Breast epithelium (tissue), 4 donors: ENCODE measurements around the gene SHH. TPM values are rescaled to one million over a fixed set of nuclear protein-coding genes. Genes with fewer than 3 reads are reported as not detected.

ENCODE experiments used
- DNase-seq, 2 donors: peaks; one replicate each; pipeline ENCODE4 v3.0.0-alpha.2; 2019; ENCODE audit warnings: low spot score in 2 of 2
- H3K27ac ChIP-seq, 2 donors: fragments of 200-600 bp; sonication (generic) in 1 of 2; one replicate each; pipeline ENCODE4 v1.5.1; 2016 to 2019; ENCODE audit warnings: mild to moderate bottlenecking in 1 of 2
- H3K27me3 ChIP-seq, 2 donors: fragments of 200-600 bp; sonication (generic) in 1 of 2; one replicate each; pipeline versions ENCODE4 v1.5.1 to v1.6.0; 2017 to 2019; ENCODE audit warnings: control low read depth in 1 of 2, mild to moderate bottlenecking in 1 of 2
- H3K36me3 ChIP-seq: fragments of 200-600 bp; one replicate; pipeline ENCODE4 v1.5.1; 2019
- H3K4me1 ChIP-seq, 2 donors: fragments of 200-600 bp; sonication (generic); one replicate each; pipeline ENCODE4 v1.5.1; 2016 to 2019; ENCODE audit warnings: control low read depth in 1 of 2
- H3K4me3 ChIP-seq, 3 donors: fragments of 200-600 bp; sonication (generic); 1 replicate in 2 of 3; 2 replicates in 1 of 3; pipeline ENCODE4 v1.5.1; 2016 to 2019; ENCODE audit warnings: mild to moderate bottlenecking in 3 of 3, moderate library complexity in 2 of 3
- H3K9me3 ChIP-seq, 2 donors: fragments of 200-600 bp; sonication (generic) in 1 of 2; one replicate each; pipeline ENCODE4 v1.5.1; 2016 to 2019; ENCODE audit warnings: control low read depth in 1 of 2
- POLR2A ChIP-seq: fragments of 450-650 bp; IDR thresholded peaks from one replicate; pipeline ENCODE4 v1.6.1; 2016; ENCODE audit warnings: antibody characterized with exemption, mild to moderate bottlenecking, moderate library complexity
- POLR2AphosphoS5 ChIP-seq, 3 donors: sonication (generic); formaldehyde crosslinking; IDR thresholded peaks; one replicate each; pipeline ENCODE4 v1.6.1; 2017; ENCODE audit warnings: antibody characterized with exemption in 3 of 3
- intact Hi-C: fragments of 100-400 bp; cut with DNase I; formaldehyde crosslinking; loops from one replicate; pipeline ENCODE4 v1.15.1; 2023; ENCODE audit warnings: low total_unique reads
- total RNA-seq, 3 donors: library from RNA; depleted of rRNA; stranded (reverse); fragments of >200 nt; gene quantifications; one replicate each; pipeline ENCODE4 v1.1.0, GENCODE V29; 2016
- TF ChIP-seq, protein P1 (sequence below), 3 donors: fragments of 450-650 bp; IDR thresholded peaks; one replicate each; pipeline ENCODE4 v1.5.1; 2016 to 2017; ENCODE audit warnings: antibody characterized with exemption in 3 of 3, mild to moderate bottlenecking in 3 of 3, moderate library complexity in 3 of 3

The SHH gene
- total RNA-seq, 3 donors from 2014 or later: not detected

DNA sequence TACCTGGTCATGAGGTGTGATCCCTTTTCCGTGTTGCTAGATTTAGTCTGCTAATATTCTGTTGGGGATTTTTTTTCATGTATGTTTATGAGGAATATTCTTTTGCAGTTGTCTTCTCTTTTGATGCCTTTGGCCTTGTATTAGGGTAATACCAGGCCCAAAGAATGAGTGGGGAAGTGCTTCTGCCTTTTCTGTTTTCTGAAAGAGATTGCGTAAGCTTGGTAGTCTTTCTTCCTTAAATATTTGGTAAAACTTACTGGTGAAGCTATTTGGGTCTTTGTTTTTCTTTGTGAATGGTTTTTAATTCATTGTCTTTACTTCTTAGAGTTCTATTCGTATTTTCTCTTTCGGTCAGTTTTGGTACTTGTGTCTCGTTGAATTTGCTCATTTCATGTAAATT, 51.1 kb downstream of the SHH start:
- peaks cover 5% of the 10 kb centered on the region for H3K36me3 ChIP-seq
- intact Hi-C loops: no loop called here
- no peak for TF ChIP-seq POLR2AphosphoS5 (IDR thresholded peaks at IDR 0.05)
- TF ChIP-seq, protein P1, sequence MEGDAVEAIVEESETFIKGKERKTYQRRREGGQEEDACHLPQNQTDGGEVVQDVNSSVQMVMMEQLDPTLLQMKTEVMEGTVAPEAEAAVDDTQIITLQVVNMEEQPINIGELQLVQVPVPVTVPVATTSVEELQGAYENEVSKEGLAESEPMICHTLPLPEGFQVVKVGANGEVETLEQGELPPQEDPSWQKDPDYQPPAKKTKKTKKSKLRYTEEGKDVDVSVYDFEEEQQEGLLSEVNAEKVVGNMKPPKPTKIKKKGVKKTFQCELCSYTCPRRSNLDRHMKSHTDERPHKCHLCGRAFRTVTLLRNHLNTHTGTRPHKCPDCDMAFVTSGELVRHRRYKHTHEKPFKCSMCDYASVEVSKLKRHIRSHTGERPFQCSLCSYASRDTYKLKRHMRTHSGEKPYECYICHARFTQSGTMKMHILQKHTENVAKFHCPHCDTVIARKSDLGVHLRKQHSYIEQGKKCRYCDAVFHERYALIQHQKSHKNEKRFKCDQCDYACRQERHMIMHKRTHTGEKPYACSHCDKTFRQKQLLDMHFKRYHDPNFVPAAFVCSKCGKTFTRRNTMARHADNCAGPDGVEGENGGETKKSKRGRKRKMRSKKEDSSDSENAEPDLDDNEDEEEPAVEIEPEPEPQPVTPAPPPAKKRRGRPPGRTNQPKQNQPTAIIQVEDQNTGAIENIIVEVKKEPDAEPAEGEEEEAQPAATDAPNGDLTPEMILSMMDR (IDR thresholded peaks at IDR 0.05): no peak
- no peaks in the 10 kb centered on the region for H3K4me1 ChIP-seq
- no peak overlapping the region for H3K27ac ChIP-seq
- DNase-seq: no peak
- no peaks in the 10 kb centered on the region for H3K9me3 ChIP-seq
- H3K4me3 ChIP-seq: no peak overlapping the region
- H3K27me3 ChIP-seq: no peaks in the 10 kb centered on the region

DNA sequence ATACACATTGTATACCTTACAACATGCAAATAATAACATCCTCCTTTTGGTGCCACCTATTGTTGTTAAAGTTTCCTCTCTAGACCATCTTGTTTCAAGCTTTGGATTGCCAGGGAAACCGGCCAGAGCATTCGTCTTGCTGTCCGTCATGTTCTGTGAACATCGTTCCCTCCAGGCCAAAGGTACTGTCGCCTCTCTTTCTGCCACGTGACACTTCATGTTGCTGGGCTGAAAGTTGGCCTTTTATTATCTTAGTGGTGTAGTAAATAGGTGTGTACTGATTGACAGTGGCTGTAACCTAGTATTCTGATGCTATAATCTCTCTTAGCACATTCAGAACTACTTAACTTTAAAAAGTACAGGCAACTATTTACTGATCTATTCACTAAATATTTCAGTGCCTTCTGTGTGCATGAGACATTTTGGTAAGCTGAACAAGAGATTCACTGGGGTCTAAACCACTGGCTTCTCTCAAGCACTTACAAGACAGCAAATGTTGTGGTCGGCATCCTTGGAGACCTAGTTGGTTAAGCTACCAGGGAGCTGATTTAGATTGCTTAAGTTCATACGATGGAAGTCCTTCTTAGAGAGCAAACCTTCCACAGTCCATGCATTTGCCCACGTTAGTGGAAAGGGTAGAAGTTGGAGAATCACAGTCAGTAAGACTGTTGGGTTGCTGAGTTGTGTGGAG, 52.4 kb downstream of the SHH start:
- no peaks in the 10 kb centered on the region for H3K27me3 ChIP-seq
- TF ChIP-seq, protein P1 (IDR thresholded peaks at IDR 0.05): no peak
- TF ChIP-seq POLR2A: no peak
- no peak for TF ChIP-seq POLR2AphosphoS5 (IDR thresholded peaks at IDR 0.05)
- intact Hi-C loops: no loop called here
- H3K9me3 ChIP-seq: no peaks in the 10 kb centered on the region
- H3K27ac ChIP-seq: no peak overlapping the region
- no peaks in the 10 kb centered on the region for H3K4me1 ChIP-seq
- no peak overlapping the region for H3K4me3 ChIP-seq
- H3K36me3 ChIP-seq: peaks cover 5% of the 10 kb centered on the region
- no peak for DNase-seq

DNA sequence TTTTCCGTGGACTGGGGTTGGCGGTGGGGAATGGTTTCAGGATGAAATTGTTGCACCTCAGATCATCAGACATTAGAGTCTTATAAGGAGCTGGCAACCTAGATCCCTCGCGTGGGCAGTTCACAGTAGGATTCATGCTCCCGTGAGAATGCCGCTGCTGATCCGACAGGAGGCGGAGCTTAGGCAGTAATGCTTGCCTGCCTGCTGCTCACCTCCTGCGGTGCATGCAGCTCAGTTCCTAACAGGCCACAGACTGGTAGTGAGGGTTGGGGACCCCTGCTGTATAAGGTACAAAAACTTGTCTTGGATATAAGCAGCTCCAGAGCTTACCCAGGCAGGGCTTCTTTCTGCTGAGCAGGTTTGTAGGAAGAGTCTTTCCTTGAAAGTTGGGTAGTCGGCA, 53.9 kb downstream of the SHH start:
- no peak for DNase-seq
- intact Hi-C loops: no loop called here
- Histone ChIP-seq H3K36me3 (no peaks in the 10 kb centered on the region), H3K27me3 (no peaks in the 10 kb centered on the region), H3K27ac (no peak overlapping the region), H3K4me3 (no peak overlapping the region), H3K4me1 (no peaks in the 10 kb centered on the region), H3K9me3 (no peaks in the 10 kb centered on the region)
- TF ChIP-seq POLR2AphosphoS5 (IDR thresholded peaks at IDR 0.05) (no peak), POLR2A (no peak)
- TF ChIP-seq, protein P1 (IDR thresholded peaks at IDR 0.05): no peak

DNA sequence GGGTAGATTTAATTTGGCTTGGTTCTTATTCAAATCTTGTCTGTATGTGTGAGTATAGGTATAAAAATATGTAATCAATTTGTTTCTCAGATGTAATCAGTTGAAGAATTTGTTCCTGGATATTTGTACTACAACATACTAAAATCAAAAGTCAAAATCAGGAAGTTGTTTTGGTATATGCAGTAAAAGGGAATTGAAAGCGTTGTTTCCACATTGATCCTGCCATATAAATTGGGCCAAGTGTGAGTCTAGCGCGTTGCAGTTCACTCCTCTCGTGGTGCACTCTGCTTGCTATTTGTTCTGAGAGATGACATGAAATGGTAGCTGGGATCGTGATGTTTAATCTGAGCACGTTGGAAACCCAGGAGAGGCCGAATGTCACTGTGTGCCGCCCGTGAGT, 55.9 kb downstream of the SHH start:
- Histone ChIP-seq H3K27me3 (no peaks in the 10 kb centered on the region), H3K36me3 (no peaks in the 10 kb centered on the region), H3K9me3 (no peaks in the 10 kb centered on the region), H3K27ac (no peak overlapping the region), H3K4me3 (no peak overlapping the region), H3K4me1 (no peaks in the 10 kb centered on the region)
- DNase-seq: no peak
- TF ChIP-seq, protein P1 (IDR thresholded peaks at IDR 0.05): no peak
- no peak for TF ChIP-seq POLR2A
- no peak for TF ChIP-seq POLR2AphosphoS5 (IDR thresholded peaks at IDR 0.05)
- intact Hi-C loops: no loop called here

DNA sequence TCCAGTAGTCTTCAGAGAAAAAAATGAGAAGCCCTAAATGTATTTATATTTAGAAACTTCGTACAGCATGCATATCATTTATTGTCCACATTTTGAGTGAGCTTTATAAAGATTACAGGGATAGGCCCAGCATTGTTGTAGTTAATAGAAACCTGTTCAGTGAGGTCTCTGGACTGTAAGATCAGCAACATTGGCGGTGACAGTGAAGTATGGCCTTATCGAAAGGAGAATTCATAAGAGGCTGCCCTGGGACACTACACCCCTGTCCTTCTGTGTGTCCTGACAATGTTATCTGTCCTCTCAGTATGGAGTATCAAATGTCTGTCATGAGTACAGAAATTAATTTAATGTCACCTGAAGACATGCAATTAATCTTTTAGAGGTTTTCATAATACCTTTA, 57.2 kb downstream of the SHH start:
- H3K36me3 ChIP-seq: no peaks in the 10 kb centered on the region
- no peak overlapping the region for H3K4me3 ChIP-seq
- no peaks in the 10 kb centered on the region for H3K9me3 ChIP-seq
- intact Hi-C loops: no loop called here
- H3K27ac ChIP-seq: no peak overlapping the region
- no peaks in the 10 kb centered on the region for H3K4me1 ChIP-seq
- DNase-seq: no peak
- no peaks in the 10 kb centered on the region for H3K27me3 ChIP-seq
- TF ChIP-seq, protein P1 (IDR thresholded peaks at IDR 0.05): no peak
- TF ChIP-seq POLR2A (no peak), POLR2AphosphoS5 (IDR thresholded peaks at IDR 0.05) (no peak)
